ENCODE results near the gene KCNMA1.

GRCh38 chr10:77647543-77648293 lies 10.1 kb upstream of the KCNMA1 start:
- no peak for TF ChIP-seq POLR2A (IDR thresholded peaks at IDR 0.05)
- TF ChIP-seq CTCF (IDR thresholded peaks at IDR 0.05), result no peak
- TF ChIP-seq POLR2AphosphoS5 (IDR thresholded peaks at IDR 0.05), result no peak
